Measurements from ENCODE around the gene EML6.
"Not testable (repeated sequence)": the region's sequence is repeated elsewhere in the genome, so short reads cannot be mapped to it uniquely, and the experiment has no call there.

EML6 gene

DNA sequence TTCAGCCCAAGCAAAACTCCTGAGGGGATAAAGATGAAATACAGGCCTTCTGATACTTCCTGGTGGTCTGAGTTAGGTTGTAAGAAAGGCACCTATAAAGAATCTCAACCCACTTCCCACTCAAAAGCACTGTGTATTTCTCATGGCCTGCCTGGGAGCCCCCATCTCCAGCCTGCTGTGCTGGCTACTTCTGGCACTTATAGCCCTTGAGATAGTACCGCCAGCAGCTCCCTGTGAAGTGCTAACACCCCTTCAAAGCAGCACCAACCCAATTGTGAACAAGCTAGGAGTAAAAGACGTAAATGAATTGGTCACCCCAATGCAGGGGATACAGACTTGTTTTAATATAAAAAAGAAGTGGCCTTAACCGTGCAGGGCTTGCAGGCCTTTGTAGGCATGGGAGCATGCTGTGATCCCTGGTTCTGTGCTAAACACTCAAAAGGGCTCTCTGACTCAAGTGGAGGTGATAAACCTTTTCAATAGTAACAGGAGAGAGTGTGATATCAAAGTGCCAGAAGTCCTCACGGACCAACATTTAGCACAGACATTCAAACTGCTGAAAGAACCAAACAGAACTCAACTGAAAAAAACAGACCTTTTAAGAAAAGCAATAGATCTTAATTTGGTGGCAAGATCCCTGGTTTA, 246.0 kb downstream of the EML6 start:
- no peak for DNase-seq

DNA sequence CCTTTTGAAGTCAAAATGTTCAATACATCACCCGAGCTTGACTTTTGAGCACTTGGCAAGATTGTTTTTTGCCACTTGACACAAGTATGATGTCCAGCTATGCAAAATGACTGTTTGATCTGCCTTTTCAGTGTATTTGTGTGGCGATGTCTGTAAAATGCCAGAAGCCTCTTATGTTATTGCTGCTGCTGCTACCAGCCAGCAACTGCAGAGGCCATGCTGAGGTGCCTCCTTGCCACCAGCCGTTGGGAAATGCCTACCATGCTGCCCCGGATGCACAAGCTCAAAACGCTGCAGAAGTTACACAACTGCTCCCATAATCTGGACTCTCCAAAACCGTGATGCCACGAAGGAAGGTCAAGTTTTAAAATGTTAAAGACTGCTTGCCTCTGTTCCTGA, 246.5 kb downstream of the EML6 start:
- no peak for DNase-seq

DNA sequence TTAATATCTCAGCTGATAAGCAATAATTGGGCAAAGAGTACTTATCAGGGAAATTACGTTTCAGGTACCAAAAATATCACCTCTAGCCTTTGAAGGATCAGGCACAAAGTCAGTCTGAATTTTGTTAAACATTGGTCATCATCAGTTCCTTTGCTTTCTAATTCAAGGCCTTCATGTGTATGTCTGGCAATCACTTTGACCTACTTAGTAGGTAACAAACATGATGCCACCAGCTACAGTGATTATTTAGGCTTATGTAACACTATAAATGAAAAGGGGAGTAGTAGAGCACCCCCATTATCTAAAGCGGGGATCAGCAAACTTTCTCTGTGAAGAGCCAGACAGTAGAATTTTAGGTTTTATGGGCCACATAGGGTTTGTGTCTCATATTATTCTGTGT, 251.7 kb downstream of the EML6 start:
- no peak for DNase-seq

DNA sequence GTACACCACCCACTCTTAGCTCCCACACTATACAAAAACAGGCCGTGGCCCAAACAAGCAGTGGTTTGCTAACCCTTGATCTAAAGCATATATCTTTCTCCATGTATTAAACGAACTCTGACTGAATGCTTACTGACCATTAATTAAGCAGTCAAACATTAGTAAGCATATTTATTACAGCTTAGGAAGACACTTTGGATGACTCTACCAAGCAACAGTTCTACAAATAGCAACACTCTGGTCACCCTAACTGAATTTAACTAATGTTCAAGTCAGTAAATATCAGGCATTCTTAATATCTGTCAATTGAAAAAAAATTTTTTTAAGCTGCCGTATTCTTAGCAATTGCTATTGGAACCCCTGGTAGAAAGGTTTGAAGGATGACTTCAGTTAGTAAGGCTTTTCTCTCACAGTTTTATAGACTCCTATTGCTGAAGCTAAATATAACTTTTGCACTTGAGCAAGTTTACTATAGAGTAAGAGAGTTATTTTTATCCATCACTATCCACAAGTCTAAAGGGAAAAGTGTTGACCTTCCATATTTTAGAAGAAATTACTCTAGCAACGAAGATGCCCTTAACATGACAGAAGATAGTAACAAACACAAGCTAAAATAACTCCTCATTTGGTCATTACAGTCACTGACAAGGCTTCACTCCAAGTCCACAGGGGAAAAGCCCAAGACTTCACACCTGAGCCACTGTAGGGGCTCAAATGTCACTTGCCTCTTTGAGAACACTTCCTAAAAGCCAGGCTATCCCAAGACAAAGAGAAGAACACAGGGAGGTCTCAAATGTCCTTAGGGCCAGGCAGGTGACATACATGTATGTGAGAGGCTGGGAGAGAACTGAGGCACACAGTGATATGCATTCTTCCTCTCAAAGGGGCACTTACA, 252.4 kb downstream of the EML6 start:
- DNase-seq = no peak

DNA sequence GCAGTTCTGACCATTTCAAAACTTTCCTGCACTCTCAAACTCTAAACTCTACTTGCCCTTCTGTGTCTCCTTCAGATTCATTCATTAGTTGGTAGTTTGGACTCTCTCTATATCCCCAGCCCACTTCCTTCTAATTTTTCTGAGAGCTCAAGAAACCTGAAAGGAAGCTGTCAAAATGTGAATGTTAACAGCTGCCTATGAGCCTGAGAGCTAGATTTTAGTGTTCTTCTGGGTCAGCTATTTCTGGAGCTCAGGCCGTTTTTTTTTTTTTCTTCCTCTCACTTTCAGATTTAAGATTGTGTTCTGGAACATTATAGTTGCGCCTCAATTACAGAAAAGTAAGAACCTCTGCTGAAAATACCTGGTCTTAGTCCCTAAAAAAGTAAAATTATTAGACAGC, 253.7 kb downstream of the EML6 start:
- DNase-seq = no peak

DNA sequence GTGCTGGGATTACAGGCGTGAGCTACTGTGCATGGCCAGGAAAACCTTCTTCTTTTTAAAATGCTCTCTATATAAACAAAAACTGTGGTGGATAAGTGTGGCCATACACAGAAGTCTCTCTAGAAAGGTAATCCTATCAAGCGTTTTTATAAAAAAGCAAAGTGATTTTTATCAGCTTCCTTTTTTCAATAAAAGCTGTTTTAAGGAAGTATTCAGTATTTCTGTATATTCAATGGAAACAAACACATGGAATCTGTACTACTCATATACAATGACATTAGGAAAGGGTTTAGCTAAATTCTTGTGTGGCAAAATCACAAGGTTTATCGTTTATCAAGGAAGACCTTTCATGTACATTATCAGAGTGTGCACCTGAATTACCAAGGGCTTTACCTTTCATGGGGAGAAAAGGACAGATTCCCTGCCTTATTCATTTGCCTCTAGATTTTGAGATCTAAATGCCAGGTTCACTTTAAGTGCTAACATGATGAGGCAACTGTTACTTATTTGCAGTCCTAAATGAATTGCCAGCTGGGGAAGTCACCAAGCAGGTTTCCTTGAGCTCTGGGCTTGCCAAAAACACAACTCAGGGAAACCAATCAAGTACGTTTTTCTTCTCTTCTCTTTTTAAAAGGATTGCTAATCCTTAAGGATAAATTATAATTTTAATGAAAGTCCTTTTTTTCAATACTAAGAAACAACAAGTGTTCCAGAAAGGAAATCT, 256.0 kb downstream of the EML6 start:
- DNase-seq = no peak

DNA sequence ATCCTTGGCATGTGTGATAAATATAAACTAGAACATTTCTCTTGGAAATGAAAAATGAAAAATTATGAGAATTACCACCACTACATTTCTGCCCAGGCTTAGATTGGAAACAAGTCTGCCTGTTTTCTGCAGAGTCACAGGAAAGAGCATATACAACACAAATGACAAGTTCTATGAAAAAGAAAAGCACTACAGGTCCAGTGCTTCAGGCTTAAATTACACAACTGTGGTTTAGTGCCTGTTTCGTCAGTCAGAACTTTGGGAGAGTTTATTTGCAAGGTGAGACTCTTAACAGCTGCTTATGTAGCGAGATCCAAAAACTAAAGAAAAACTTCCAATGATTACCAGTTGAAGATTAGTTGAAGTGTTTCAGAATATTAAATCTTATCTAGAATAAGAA, 257.9 kb downstream of the EML6 start:
- DNase-seq = no peak

DNA sequence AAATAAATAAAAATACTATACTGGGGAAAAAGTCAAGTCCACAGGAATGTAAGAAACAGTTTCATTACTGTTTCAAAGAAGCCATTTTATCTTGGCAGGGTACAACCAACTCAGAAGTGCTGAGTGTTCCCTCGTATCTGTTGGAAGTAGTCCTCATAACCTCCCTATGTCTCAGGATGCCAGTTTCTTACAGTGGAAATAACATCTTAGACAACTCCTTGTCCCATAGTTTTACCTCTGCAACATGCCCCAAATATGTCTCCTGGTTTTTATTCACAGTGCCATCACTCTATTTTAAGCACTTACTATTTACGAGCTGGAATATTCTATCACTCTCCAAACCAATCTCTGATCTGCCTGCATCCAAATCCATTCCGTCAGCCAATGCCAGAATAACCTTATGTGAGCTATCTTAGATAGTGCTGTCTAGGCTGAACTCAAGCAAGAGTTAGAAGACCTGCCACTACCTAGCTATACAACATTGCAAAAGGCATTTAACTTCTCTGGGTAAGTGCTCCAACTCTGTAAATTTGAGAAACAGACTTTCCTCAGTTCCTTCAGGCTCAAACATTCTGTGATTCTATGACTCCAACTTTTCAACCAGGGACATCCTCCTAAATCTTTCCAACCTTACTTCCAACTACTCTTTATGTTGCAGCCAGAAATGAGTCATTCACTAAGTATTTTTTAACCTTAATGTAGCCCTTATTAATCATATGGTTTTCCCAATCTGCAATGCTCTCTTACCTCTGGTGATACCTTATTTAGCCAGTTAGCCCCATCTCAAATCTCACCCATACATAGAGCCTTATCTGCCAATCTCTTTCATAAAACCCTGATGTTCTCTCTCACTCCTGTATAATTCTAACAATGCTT, 260.1 kb downstream of the EML6 start:
- DNase-seq = peak; percentile 54

DNA sequence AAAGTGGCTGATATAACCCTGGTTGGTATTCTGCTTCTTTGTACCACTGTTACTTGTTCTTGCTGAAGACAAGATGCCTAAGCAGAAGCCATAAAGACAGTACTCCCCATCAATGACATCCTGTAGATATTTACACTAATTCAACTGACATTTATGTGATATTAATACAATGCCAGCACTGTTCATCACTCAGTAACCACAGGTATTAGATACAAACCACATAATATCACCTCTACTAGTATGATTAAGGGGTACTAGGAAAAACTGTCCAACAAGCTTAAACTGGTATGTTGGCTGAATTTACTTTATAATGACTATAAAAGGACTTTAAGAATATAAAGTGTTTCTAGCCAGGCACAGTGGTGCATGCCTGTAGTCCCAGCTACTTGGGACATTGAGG, 261.0 kb downstream of the EML6 start:
- no peak for DNase-seq

DNA sequence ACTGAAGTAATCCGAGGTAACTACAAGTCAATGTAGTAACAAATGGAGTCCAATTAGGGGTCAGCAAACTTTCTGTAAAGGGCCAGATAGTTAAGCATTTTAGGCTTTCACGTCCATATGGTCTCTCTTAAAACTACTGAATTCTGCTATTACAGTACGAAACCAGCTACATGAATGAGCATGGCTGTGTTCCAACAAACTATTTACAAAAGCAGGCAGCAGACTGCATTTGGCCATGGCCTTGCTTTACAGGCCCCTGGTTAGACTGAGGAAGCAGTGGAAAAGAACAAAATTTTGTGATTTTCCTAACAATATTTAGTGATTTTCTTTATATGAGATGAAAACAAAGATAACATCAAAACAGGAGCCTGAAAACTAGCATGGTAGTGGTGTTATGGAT, 262.8 kb downstream of the EML6 start:
- no peak for DNase-seq

DNA sequence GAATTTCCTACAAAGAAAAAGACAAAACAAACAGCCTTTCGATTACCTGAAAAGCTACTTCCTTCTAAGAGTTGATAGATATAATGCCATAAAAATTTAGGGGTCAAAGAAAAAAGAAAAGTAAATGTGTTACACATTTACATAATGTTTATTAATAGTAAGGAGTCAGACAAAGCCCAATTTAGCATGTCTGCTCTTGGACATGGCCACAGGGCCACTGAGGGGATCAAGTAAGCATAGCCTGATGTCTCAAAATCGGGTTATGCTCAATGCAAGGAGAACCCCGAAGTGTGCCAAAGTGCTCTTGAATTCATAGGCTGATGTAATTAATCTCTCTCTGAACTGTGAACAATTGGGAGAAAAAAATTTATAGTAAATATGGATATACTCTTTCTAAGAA, 265.1 kb downstream of the EML6 start:
- DNase-seq = no peak

DNA sequence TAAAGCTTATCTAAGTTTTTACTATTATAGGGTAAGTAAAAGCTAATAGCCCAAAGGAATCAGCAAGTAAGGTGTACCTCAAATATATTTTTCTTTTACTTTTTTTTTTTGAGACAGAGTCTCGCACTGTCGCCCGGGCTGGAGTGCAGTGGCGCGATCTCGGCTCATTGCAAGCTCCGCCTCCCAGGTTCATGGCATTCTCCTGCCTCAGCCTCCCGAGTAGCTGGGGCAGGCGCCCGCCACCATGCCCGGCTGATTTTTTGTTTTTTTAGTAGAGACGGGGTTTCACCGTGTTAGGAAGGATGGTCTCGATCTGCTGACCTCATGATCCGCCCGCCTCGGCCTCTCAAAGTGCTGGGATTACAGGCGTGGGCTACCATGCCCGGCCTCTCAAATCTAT, 267.2 kb downstream of the EML6 start:
- DNase-seq = not testable (repeated sequence)

DNA sequence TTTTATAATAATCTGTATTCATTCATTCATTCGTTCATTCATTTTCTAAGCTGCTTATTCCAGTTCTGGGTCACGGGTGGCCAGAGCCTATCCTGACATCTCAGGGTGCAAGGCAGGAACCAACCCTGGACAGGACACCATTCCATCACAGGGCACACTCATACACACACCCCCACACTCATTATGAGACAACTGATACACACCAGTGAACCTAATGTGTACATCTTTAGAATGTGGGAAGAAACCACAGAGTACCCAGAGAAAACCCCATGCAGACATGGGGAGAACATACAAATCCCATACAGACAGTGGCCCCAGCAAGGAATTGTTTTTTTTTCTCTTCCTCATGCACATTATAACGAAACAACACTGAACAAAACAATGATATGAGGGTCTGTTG, 272.1 kb downstream of the EML6 start:
- no peak for DNase-seq

DNA sequence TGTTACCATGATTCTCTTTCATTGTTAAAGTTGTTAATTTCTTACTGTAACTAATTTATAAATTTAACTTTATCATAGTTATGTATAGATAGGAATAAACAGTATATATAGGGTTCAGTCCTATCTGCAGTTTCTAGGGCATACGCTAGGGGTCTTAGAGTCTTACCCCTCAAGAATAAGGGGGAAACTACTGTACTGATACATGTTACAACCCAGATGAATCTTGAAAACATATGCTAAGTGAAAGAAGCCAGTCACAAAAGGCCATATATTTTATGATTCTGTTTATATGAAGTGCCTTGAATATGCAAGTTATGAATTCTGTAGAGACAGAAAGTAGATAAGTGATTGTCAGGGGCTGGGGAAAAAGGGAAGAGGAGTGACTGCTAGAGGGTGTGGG, 274.4 kb downstream of the EML6 start:
- DNase-seq = no peak

DNA sequence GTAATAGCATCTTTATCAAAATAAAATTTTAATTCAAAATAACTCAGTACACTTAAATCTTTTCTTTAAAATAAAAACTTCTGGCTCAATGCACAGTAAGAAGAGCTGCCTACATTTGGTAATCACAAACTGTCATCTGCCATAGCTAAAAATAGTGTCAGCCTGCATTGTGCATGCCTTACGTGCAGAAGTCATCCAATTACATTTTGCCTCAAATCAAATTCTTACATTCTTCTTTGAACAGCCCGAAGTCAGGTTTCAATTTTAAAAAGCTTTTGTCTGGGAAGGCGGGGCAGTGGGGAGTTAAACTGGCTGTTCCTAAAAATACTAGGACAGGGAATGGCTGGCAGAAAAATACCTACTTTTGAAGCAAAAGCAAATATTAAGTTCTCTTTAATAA, 275.7 kb downstream of the EML6 start:
- peak; percentile 87 for DNase-seq

DNA sequence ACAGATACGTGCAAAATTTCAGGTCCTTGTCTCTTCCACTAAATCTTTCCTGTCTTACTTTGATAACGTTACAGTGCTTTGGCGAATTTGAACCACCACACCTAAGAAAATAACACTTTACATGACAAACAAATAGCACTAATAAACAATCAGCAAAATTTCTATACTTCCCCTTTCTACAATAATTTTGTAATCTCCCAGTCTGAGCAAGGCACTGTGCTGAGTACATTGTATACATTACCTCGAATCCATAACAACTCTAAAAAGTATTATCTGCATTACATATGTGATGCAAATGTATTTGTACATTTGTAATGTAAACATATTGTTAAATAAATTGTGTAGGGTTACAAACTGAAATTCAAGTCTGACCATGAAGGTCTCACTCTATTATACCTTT, 276.9 kb downstream of the EML6 start:
- DNase-seq = no peak

DNA sequence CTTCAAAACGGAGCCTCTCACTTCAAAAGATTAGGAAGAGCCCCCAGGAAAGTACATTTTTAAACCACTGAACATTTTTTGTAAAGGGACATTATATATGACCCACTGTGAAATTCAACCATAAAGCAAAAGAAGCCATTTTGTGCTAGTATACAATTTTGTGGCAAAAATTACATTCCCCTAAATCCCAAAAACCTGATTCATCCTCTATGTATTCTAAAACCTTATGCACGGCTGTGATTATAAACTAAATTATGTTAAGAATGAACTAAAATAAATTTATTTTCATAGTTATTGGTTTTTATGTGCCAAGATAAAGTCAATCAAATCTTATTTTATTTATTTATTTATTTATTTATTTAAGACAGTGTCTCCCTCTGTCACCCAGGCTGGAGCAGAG, 278.3 kb downstream of the EML6 start:
- DNase-seq = peak; percentile 65

DNA sequence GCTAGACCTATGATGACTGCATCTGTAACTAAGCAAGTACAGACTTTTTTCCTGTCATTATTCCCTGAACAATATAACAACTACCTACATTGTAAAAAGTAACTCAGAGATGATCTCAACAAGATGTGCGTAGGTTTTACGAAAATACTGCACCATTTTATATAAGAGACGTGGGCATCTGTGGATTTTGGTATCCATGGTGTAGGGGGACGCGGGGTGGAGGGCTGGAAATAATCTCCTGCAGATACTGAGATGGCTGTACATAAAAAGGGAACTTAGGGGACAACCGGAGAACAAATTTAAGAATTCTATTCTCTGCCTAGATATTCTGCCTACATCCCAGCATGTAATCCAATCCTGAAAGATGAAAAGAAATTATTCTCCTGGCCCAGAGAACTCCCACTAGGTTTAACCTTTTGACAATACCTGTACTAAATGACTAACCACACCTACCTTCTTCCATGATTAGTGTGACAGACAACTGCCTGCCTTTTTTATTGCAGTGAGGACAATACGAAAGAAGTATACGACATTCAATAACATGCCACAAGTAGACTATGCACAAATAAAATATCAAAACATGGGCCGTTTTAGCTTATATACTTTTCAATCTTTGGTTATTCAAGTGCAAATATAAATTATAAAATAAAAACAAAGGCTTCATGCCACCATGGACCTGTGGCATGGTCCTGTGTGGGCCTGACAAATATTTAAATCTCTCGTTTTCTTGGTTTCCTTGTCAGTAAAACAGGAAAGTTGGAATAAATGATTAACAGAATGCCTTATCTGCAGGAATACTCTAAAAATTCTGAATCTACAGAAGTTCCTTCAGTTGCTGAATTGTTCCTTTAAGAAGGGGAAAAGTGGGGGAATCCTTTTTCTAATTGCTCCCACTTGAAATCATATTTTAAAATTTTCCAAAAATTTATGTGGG, 280.5 kb downstream of the EML6 start:
- DNase-seq = no peak

DNA sequence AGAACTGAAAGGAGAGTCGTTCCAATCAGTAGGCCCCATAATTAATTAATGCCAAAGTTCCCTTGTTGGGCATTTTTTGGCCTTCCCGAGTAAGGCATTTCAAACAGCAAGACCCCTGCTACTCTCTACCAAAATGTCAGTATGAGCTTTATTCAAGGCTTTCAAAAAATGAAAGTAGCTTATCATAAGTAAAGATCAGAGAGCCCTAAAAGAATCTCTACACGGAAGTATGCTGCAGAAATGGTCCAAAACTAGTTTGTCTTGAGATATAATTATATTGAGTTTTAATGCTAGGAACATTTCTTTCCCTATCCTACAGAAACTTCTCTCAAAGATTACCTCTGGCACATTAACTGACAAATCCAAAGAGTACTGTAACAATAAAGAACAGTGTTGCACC, 282.8 kb downstream of the EML6 start:
- no peak for DNase-seq

DNA sequence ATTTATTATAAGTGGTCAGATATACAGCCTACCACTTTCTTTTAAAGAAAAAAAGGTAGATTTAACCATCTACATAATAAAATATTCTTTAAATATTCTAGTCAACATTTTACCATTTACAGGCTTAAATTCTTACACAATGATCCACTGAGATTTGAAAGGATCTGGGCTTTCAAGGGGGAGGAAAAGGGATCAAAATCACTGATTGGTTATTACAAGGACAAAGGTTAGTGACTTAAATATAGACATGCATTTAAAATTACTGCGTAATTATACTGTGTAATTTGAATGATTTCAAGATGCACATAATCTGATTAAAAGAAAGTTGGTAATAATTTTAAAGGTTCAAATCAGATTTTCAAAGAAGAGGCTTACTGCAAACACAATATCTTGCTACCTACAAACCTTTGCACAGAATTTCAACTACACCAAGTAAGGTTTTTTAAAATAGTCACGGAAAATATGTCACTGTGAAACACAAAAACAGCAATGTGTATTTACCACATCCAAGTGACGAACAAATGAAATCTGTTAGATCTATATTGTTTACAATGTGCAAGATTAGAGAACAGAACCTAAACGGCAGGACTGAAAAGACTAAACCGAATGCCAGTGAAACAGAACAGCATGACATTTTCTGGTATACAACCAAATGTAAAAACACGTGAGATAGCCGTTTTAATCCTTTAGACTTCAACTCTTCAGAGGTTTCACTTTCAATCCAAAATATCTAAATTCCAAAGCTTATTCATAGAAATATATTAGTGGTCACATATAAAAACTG, 286.0 kb downstream of the EML6 start:
- no peak for DNase-seq

DNA sequence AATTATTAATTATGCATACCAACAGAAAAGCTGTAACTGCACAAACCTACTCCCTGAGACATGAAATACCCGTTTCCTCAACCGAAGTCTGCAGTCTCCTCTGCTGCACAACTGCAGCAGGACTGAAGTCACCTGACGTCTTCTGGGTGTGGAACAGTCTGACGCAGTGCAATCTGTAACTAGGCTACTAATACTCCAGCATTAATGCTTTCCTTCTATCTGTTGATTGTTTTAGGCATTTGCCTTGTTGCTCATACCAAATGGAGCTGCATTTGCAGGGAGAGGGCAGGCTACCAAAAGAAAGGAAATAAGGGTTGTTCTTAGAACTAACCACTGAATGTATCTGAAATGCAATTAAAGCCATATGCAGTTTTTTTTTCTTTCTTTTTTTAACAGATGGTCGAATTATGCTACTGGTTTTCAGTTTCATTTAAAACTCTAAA, 286.7 kb downstream of the EML6 start:
- peak; percentile 38 for DNase-seq
